Mesenteric fat pad (tissue), 1 donor: ENCODE data around the gene RSPH3. TPM values are rescaled to one million over a fixed set of nuclear protein-coding genes. Genes with fewer than 3 reads are reported as not detected.
"Not testable (repeated sequence)": the region's sequence is repeated elsewhere in the genome, so short reads cannot be mapped to it uniquely, and the experiment has no call there.

Experiments used
- DNase-seq: peaks from one replicate; pipeline ENCODE4 v3.0.0-alpha.2; 2020; ENCODE audit warnings: low spot score
- total RNA-seq: library from RNA; stranded (reverse); fragmentation: NEBNext Ultra II Directional; extraction: Animal tissue kit (Norgen Biotek cat#: 25700); gene quantifications from one replicate; pipeline ENCODE4 v1.2.1, GENCODE V29; 2021
- donor health status: DM: yes; HTN: yes; CAD: no.

Gene RSPH3
- total RNA-seq, 1 donor from 2014 or later = 6.7 TPM

DNA sequence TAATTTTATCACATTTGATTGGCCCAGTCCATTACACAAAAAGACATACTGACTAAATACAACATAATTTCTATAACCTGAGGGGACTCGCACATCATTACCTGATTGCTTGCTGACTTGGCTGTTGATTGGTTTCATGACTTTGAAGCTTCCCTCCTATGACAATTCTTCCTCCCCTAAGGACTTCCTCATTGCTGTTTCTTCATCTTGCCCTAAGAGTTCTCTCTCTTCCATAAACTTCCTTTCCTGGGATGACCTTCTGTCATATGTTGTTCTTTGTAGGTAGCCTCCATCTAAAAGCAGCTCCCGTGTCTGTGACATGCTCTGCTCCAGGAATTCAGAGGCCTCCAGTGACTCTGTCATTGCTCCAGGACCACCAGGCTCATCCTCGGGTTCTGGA is 22.6 kb downstream of the RSPH3 start:
- DNase-seq = no peak

DNA sequence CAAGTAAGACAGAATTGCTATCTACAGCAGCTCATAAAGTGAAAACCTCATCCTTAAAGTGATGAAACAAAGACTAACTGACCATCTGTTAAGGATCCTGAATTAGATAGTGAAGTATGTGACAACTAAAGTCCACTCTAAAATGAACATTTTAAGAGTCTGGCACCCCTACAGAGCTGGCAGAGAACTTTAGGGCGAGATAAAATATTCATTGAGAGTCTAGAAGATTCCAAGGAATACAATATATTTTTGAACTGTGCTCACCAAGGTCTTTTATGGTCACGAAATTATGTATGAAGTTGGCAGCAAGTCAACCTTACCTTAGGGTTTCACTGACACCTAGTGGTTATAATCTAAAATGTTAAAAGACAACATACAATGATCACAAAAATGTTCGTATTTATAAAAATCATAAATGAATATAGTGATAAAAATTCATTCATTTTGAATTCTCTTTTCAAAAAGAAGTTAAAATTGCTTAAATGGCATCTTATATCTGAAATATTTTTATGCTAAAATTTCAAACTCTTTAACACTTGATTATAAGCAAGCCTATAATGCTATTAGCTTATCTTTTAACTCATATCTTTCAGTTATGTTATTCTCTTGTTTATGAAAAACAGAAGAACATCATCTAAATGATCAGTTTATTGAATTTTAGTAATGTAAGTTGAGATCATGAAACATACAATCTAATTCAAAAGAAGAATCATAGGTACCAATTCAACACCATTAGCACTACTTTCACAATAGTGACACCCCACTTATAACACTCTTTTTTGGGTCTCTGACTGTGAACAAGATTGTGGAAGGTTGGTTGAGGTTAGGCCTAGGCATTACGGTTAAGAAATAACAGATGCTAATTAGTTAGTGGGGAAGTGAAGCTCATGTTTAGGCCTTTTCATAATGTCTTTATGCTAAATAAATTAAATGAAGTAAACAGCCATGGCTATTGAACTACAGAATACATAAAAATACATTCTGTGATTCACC is 27.5 kb downstream of the RSPH3 start:
- DNase-seq = no peak

DNA sequence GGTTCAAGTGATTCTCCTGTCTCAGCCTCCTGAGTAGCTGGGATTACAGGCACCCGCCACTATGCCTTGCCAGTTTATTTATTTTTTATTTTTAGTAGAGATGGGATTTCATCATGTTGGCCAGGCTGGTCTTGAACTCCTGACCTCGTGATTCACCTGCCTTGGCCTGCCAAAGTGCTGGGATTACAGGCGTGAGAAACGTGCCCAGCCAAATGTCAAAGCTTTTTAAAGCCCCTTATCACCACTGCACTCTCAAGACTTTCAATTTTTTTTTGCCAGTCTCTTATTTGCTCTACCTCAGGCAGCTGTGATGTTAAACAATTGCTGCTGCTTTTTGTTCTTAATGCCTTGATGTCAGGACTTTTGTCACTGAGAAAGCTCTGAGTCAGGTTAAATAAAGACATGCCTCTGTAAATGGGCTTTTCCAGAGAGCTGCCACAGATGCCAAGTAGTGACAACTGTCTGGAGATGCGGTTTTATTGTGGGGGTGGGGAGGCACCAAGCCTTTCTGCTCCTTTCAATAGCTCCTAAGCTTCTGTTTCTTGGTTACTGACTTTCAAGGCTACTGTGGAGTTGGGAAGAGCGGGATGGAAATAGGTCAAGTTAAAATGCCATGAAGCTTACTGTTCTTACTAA is 29.2 kb downstream of the RSPH3 start:
- DNase-seq = no peak

GRCh38 chr6:158969148-158969547 is 30.9 kb downstream of the RSPH3 start:
- DNase-seq = no peak

GRCh38 chr6:158963020-158963808 is 36.8 kb downstream of the RSPH3 start:
- DNase-seq = no peak

GRCh38 chr6:158962371-158962770 is 37.6 kb downstream of the RSPH3 start:
- DNase-seq = no peak

- DNase-seq = no peak
Observed at GRCh38 chr6:158960026-158960425, 40.0 kb downstream of the RSPH3 start.

DNA sequence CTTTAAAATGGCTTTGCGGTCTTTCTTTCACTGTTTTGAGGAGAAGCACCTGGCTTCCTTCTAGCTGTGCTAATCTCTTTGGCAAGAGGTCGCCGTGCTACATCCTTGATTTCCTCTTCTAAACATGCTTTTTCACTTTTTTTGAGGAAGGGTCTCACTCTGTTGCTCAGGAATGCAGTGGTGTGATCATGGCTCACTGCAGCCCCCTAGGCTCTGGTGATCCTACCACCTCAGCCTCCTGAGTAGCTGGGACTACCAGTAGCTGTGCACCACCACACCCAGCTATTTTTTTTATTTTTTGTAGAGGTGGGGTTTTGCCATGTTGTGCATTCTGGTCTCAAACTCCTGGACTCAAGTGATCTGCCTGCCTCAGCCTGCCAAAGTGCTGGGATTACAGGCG is 40.5 kb downstream of the RSPH3 start:
- DNase-seq = no peak

- no peak for DNase-seq
Observed at GRCh38 chr6:158958504-158959386, 41.3 kb downstream of the RSPH3 start.

- no peak for DNase-seq
Observed at GRCh38 chr6:158955255-158955654, 44.7 kb downstream of the RSPH3 start.

DNA sequence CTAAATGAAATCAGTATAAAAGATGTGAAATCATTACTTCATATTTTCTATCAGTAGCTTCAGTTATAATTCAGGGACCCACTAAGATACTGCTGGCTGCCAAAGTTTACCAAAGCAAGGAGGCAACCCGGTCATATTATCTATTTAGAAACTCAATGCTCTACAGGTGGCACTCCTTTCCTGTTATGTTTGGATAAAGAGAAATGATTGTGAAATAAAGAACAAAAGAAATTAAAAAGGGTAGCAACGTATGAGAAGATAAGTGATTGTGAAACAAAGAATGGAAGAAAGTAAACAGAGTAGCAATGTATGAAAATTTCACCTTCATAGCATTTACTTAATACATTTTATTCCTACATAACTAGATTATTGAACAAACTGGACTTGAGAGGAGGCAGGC is 45.2 kb downstream of the RSPH3 start:
- no peak for DNase-seq

- DNase-seq = not testable (repeated sequence)
Observed at GRCh38 chr6:158952011-158952410, 48.0 kb downstream of the RSPH3 start.

GRCh38 chr6:158951565-158951964 is 48.4 kb downstream of the RSPH3 start:
- DNase-seq = not testable (repeated sequence)

DNA sequence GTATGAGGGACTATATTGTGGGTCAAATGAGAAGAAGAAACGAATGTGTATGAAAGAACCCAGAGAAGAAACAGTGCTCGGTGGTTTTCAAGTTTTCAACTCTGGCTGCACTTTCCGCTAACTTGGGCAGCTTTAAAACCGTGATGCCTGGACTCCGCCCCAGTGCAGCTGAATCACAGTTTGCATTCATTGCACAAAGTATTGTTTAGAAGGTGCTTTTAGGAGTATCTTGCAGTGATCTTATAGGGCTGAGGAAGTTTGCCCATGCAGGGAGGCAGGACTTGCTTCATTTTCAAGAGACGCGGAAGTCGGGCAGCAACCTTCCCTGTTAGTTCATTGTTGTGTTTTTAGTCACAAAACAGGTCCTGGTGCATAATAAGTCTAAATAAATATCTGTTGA is 52.7 kb downstream of the RSPH3 start:
- DNase-seq = no peak

- DNase-seq = no peak
Observed at GRCh38 chr6:158943380-158944032, 56.5 kb downstream of the RSPH3 start.

DNA sequence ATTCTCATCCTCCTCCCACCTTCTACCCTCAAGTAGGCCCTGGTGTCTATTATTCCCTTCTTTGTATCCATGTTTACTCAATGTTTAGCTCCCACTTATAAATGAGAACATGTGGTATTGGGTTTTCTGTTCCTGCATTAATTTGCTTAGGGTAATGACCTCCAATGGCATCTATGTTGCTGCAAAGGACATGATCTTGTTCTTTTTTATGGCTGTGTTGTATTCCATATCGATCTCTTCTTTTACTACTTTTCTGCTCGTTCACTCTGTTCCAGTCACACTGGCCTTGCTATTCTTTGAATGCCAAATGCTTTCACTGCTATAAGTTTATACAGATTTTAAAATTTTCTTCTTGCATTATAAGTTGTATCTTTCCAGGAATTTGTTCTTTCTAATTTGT is 57.7 kb downstream of the RSPH3 start:
- no peak for DNase-seq

DNA sequence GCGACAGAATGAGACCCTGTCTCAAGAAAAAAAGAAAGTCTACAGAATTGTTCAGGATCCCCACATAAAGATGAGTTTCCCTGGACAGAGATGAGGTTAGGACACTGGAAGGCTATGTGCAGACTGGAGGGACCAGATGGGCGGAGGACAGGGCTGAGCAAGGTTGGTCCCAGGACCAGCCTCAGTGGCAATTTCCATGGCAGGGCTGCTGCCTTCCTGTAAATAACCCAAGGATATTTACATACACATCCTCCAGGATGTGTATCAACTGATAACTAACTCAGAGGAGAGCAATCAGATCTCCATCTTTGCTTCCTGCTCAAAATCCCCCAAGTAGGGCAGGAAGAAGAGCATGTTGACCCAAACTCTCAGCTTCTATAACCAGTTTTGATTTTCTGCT is 58.8 kb downstream of the RSPH3 start:
- no peak for DNase-seq

- DNase-seq = no peak
Observed at GRCh38 chr6:158939255-158940159, 60.5 kb downstream of the RSPH3 start.

DNA sequence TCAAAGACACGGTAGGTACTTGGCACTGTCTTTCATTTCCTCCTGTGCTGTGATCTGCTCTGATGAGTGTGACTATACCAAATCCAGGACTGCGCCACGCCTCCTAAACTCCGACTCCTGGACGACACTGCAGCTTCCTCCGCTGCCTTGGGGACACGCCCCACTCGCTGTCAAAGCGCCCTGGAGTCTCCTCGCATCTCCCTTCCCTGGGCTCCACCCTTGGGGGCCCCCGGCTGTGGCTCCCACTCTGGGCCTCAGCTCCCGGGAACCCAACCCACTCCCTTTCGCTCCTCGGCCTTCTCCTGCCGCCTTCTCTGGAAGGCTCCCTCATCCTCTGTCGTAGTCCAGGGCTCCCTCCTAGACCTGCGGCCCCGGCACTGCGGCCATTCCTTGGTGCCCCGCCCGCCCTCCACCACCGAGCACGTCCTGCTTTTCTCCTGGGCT is 61.2 kb downstream of the RSPH3 start:
- DNase-seq = no peak
